Trophoblast cell (in vitro differentiated cells and primary cell): Measurements from ENCODE around the gene FSTL3.

Source experiments
- DNase-seq, 2 donors: peaks; one replicate each; pipeline ENCODE4 v3.0.0-alpha.2; 2016
- H2AFZ ChIP-seq: 2 replicates; pipeline ENCODE4 v1.6.1; 2013; ENCODE audit warnings: low read length, moderate library complexity, mild to moderate bottlenecking; ENCODE audit not compliant: insufficient read depth, poor library complexity
- H2AK5ac ChIP-seq: 2 replicates; pipeline ENCODE4 v1.6.1; 2013; ENCODE audit warnings: mild to moderate bottlenecking, low read length
- H2BK120ac ChIP-seq: 2 replicates; pipeline ENCODE4 v1.6.1; 2013; ENCODE audit warnings: low read length, mild to moderate bottlenecking, moderate library complexity; ENCODE audit not compliant: insufficient read depth, poor library complexity
- H2BK12ac ChIP-seq: 2 replicates; pipeline ENCODE4 v1.6.1; 2013; ENCODE audit warnings: mild to moderate bottlenecking, low read length, moderate library complexity
- H2BK5ac ChIP-seq: 2 replicates; pipeline ENCODE4 v1.6.1; 2013; ENCODE audit warnings: low read length, low read depth, moderate library complexity, mild to moderate bottlenecking; ENCODE audit not compliant: poor library complexity
- H3K14ac ChIP-seq: 2 replicates; pipeline ENCODE4 v1.6.1; 2013; ENCODE audit warnings: mild to moderate bottlenecking, low read length
- H3K18ac ChIP-seq: 2 replicates; pipeline ENCODE4 v1.6.1; 2013; ENCODE audit warnings: mild to moderate bottlenecking, low read length
- H3K23ac ChIP-seq: 2 replicates; pipeline ENCODE4 v1.6.1; 2013; ENCODE audit warnings: low read length
- H3K27ac ChIP-seq: 2 replicates; pipeline ENCODE4 v1.5.1; 2013; ENCODE audit warnings: low read depth, mild to moderate bottlenecking, inconsistent platforms, low read length, moderate library complexity
- H3K27me3 ChIP-seq: 2 replicates; pipeline ENCODE4 v1.6.1; 2013; ENCODE audit warnings: inconsistent platforms, mild to moderate bottlenecking, low read length, moderate library complexity; ENCODE audit not compliant: insufficient read depth
- H3K36me3 ChIP-seq, 2 experiments: 1 replicate in 1 of 2; 2 replicates in 1 of 2; pipeline ENCODE4 v1.6.1; 2013; ENCODE audit warnings: low read length in 2 of 2, mild to moderate bottlenecking in 2 of 2, moderate library complexity in 1 of 2; ENCODE audit not compliant: insufficient read depth in 2 of 2, control insufficient read depth in 1 of 2
- H3K4ac ChIP-seq: 2 replicates; pipeline ENCODE4 v1.6.1; 2013; ENCODE audit warnings: low read depth, mild to moderate bottlenecking, low read length, moderate library complexity
- H3K4me1 ChIP-seq, 2 experiments: 1 replicate in 1 of 2; 2 replicates in 1 of 2; pipeline ENCODE4 v1.6.1; 2013; ENCODE audit warnings: low read length in 2 of 2, mild to moderate bottlenecking in 2 of 2, moderate library complexity in 1 of 2; ENCODE audit not compliant: insufficient read depth in 2 of 2, control insufficient read depth in 1 of 2
- H3K4me2 ChIP-seq: 2 replicates; pipeline ENCODE4 v1.6.1; 2013; ENCODE audit warnings: inconsistent platforms, mild to moderate bottlenecking, low read length, moderate library complexity
- H3K4me3 ChIP-seq: 2 replicates; pipeline ENCODE4 v1.5.1; 2013; ENCODE audit warnings: mild to moderate bottlenecking, low read depth, low read length, inconsistent platforms
- H3K79me1 ChIP-seq: one replicate; pipeline ENCODE4 v1.6.1; 2013; ENCODE audit warnings: low read length
- H3K79me2 ChIP-seq: 2 replicates; pipeline ENCODE4 v1.6.1; 2013; ENCODE audit warnings: low read length, mild to moderate bottlenecking; ENCODE audit not compliant: control insufficient read depth, insufficient read depth, poor library complexity
- H3K9ac ChIP-seq: 2 replicates; pipeline ENCODE4 v1.6.1; 2013; ENCODE audit warnings: mild to moderate bottlenecking, low read length
- H3K9me3 ChIP-seq: 2 replicates; pipeline ENCODE4 v1.6.1; 2013; ENCODE audit warnings: low read depth, mild to moderate bottlenecking, control low read depth, inconsistent platforms, low read length; ENCODE audit not compliant: insufficient read depth
- H4K12ac ChIP-seq: 2 replicates; pipeline ENCODE4 v1.6.1; 2013; ENCODE audit warnings: low read depth, mild to moderate bottlenecking, low read length, moderate library complexity
- H4K8ac ChIP-seq: 2 replicates; pipeline ENCODE4 v1.6.1; 2013; ENCODE audit warnings: low read depth, mild to moderate bottlenecking, low read length, moderate library complexity
- H4K91ac ChIP-seq: one replicate; pipeline ENCODE4 v1.6.1; 2013; ENCODE audit warnings: low read depth, mild to moderate bottlenecking, low read length, moderate library complexity
- WGBS: extraction: QIAGEN DNeasy Blood & Tissue Kit; methylation state at CpG from one replicate; pipeline ENCODE4 v1.1.7; 2013; ENCODE audit warnings: missing lambda C conversion rate; ENCODE audit not compliant: insufficient read length, insufficient coverage; ENCODE audit errors: extremely low coverage; 5-methylcytosine and 5-hydroxymethylcytosine counted together

Gene FSTL3

GRCh38 chr19:661427-662196 is 14.6 kb upstream of the FSTL3 start:
- Histone ChIP-seq H3K27ac (no peak overlapping the region), H3K14ac (no peak overlapping the region), H3K79me1 (peaks cover 14% of the 10 kb centered on the region), H3K9me3 (peaks cover 3% of the 10 kb centered on the region), H3K18ac (no peak overlapping the region), H3K79me2 (peaks cover 61% of the 10 kb centered on the region), H3K23ac (no peak overlapping the region), H3K36me3 (peaks cover 27 to 37% of the 10 kb centered on the region in 2 experiments), H2BK5ac (no peak overlapping the region), H2AK5ac (no peak overlapping the region), H4K12ac (no peak overlapping the region), H3K4me2 (peak overlapping the region; percentile 85), H3K9ac (peak overlapping the region; percentile 62), H2AFZ (no peak overlapping the region), H2BK12ac (no peak overlapping the region), H3K4me1 (peaks cover 11 to 18% of the 10 kb centered on the region in 2 experiments), H4K91ac (no peak overlapping the region), H2BK120ac (no peak overlapping the region), H3K4ac (peak overlapping the region; percentile 99), H3K4me3 (peak overlapping the region; percentile 98), H4K8ac (no peak overlapping the region), H3K27me3 (no peaks in the 10 kb centered on the region)
- no peak for DNase-seq
- no CpG with 5 or more reads among the region's 31 CpGs for WGBS

- Histone ChIP-seq H3K36me3 (peaks cover 21 to 29% of the 10 kb centered on the region in 2 experiments), H2AFZ (peak overlapping the region; percentile 73), H4K8ac (peak overlapping the region; percentile 88), H3K79me2 (peaks cover 54% of the 10 kb centered on the region), H2AK5ac (peak overlapping the region; percentile 91), H3K27ac (peak overlapping the region; percentile 75), H2BK12ac (no peak overlapping the region), H3K14ac (peak overlapping the region; percentile 95), H2BK120ac (peak overlapping the region; percentile 87), H4K91ac (peak overlapping the region; percentile 85), H3K9ac (peak overlapping the region; percentile 99), H3K4ac (peak overlapping the region; percentile 99), H3K23ac (no peak overlapping the region), H4K12ac (peak overlapping the region; percentile 91), H3K4me2 (peak overlapping the region; percentile 85), H3K27me3 (no peaks in the 10 kb centered on the region), H3K4me1 (peaks cover 11 to 18% of the 10 kb centered on the region in 2 experiments), H3K9me3 (peaks cover 7% of the 10 kb centered on the region), H2BK5ac (peak overlapping the region; percentile 70), H3K79me1 (peaks cover 14% of the 10 kb centered on the region), H3K4me3 (peak overlapping the region; percentile 98), H3K18ac (peak overlapping the region; percentile 87)
- DNase-seq: peak in 1 of 2 donors; percentile 43
- WGBS: no CpG with 5 or more reads among the region's 81 CpGs
Observed at GRCh38 chr19:662207-662961, 13.8 kb upstream of the FSTL3 start.

GRCh38 chr19:662962-663681 is 13.1 kb upstream of the FSTL3 start, which contains the start of gene RNF126:
TSS of gene RNF126 (minus strand) at chr19:663214. CDS start at chr19:663121, 93 bp downstream.
- peak within 1 kb of the TSS; percentile 41 for H2BK12ac ChIP-seq
- no peak within 1 kb of the TSS for H3K23ac ChIP-seq

DNA sequence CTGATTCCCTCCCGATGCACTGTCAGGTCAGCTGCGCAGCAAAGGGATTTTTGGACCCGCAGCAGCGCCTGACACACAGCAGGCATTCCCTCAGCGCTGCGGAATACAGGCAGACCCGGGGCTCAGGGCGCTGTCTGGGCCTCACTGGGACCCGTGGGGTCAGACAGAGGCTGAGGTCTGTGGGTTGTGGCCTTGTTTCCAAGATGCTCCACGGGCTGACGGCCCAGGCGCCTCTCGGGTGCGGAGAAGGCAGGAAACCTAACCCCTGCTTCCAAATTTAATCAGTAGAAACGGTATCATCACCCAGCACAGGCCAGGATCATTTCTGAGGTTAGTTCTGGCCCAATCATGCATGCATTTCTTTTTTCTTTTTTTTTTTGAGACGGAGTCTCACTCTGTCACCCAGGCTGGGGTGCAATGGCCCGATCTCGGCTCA is 12.5 kb upstream of the FSTL3 start:
- Histone ChIP-seq H3K4me1 (peaks cover 11 to 18% of the 10 kb centered on the region in 2 experiments), H3K9ac (peak overlapping the region; percentile 82), H2BK120ac (peak overlapping the region; percentile 65), H3K18ac (peak overlapping the region; percentile 70), H3K9me3 (peaks cover 9% of the 10 kb centered on the region), H3K23ac (no peak overlapping the region), H3K79me1 (peaks cover 14% of the 10 kb centered on the region), H3K4me3 (peak overlapping the region; percentile 63), H4K12ac (peak overlapping the region; percentile 88), H2BK12ac (peak overlapping the region; percentile 41), H3K27ac (peak overlapping the region; percentile 28), H4K91ac (peak overlapping the region; percentile 89), H3K79me2 (peaks cover 41% of the 10 kb centered on the region), H2AFZ (peak overlapping the region; percentile 87), H3K4me2 (peak overlapping the region; percentile 85), H3K36me3 (peaks cover 7 to 18% of the 10 kb centered on the region in 2 experiments), H2AK5ac (peak overlapping the region; percentile 16), H3K27me3 (no peaks in the 10 kb centered on the region), H3K14ac (peak overlapping the region; percentile 89), H4K8ac (peak overlapping the region; percentile 91), H2BK5ac (peak overlapping the region; percentile 7), H3K4ac (peak overlapping the region; percentile 77)
- peak in 1 of 2 donors; percentile 65 for DNase-seq
- WGBS: no CpG with 5 or more reads among the region's 18 CpGs

More at GRCh38 chr19:662962-663681, 13.1 kb upstream of the FSTL3 start, which contains the start of gene RNF126:
- Histone ChIP-seq H2BK120ac (peak within 1 kb of the TSS; percentile 87), H2AK5ac (peak within 1 kb of the TSS; percentile 91), H3K14ac (peak within 1 kb of the TSS; percentile 95), H4K12ac (peak within 1 kb of the TSS; percentile 91), H2AFZ (peak within 1 kb of the TSS; percentile 87), H3K36me3 (peaks cover 13 to 24% of the 10 kb centered on the region in 2 experiments), H3K4me2 (peak within 1 kb of the TSS; percentile 85), H3K27ac (peak within 1 kb of the TSS; percentile 75), H4K8ac (peak within 1 kb of the TSS; percentile 91), H3K27me3 (no peaks in the 10 kb centered on the region), H3K4ac (peak within 1 kb of the TSS; percentile 99), H3K79me1 (peaks cover 14% of the 10 kb centered on the region), H3K4me1 (peaks cover 11 to 18% of the 10 kb centered on the region in 2 experiments), H3K18ac (peak within 1 kb of the TSS; percentile 87), H3K4me3 (peak within 1 kb of the TSS; percentile 98), H2BK5ac (peak within 1 kb of the TSS; percentile 70), H3K79me2 (peaks cover 47% of the 10 kb centered on the region), H4K91ac (peak within 1 kb of the TSS; percentile 89), H3K9ac (peak within 1 kb of the TSS; percentile 99), H3K9me3 (peaks cover 9% of the 10 kb centered on the region)
- WGBS: no CpG with 5 or more reads among the region's 97 CpGs
- peak; percentile 76 to 91 for DNase-seq
